Measurements from ENCODE around the gene AZIN2. TPM values are rescaled to one million over a fixed set of nuclear protein-coding genes. Genes with fewer than 3 reads are reported as not detected.

AZIN2 gene
- total and polyA plus RNA-seq, 10 of the 15 experiments (the other 5 are each of a cell fraction or from before 2014, with no cell fraction given) = 0.02 to 0.85 (median 0.23) TPM

DNA sequence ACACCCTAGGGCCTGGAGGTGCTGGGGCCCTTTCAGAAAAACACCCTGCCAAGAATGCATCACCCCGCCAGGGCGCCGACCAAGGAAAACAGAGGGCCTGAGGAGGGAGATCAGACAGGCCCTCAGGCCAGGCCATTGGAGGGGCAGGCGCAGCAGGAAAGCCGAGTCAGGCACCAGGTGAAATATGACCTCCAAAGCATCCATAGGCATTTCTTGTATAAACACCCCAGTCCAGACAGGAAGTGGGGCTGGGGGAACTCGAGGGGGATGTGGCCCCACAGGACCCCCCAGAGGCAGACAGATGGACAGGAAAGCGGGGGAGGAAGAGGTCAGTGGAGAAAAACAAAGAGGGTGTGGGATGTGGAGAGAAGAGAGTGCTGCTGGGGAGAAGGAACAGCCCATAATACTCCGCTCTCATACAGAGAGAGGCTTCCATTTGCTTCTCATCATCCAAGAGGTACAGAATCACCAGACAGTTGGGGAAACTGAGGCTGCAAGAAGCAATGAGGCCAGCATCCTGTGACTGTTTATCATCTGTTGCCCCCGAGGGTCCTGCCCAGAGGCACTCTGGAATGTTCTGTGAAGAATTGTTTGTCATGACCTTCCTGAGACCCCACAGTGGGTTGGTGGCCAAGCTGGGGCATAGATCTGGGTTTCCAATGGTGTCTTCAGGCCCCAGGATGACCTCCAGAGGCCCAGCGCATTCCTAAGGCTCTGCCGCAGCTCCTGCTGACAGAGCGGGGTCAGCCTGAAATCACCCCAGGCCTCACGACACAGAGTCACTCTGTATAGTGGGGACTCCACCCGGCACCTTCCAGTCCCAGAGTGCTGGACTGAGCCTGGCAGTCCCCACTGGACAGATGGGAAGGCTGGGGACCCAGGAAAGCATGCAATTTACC is 82.9 kb downstream of the AZIN2 start:
- 50% methylated on average over 14 of the region's 14 CpGs for WGBS (ENCODE audit: insufficient coverage, insufficient replicate concordance, low lambda C conversion rate, missing lambda C conversion rate)
- TF ChIP-seq ESRRA (IDR thresholded peaks at IDR 0.05; ENCODE audit: low read length) = no peak
- Histone ChIP-seq H3K79me2 (ENCODE audit: control insufficient read depth, insufficient read depth, low read length) (no peaks in the 10 kb centered on the region), H3K27ac (ENCODE audit: control insufficient read depth, insufficient read depth) (no peak overlapping the region), H3K27me3 (replicated peaks in 1 of 2; ENCODE audit: control insufficient read depth in 2 of 2, insufficient read depth in 2 of 2, low read length in 1 of 2) (no peaks in the 10 kb centered on the region), H3K36me3 (ENCODE audit: control insufficient read depth in 2 of 2, insufficient read depth in 2 of 2, low read length in 1 of 2) (no peaks in the 10 kb centered on the region; a peak in 1 of 4 replicates), H4K20me1 (ENCODE audit: control insufficient read depth, insufficient read depth) (no peaks in the 10 kb centered on the region), H3K4me2 (ENCODE audit: control insufficient read depth, insufficient read depth) (no peak overlapping the region), H3K4me1 (ENCODE audit: control insufficient read depth, insufficient read depth, low read length) (no peaks in the 10 kb centered on the region), H3K4me3 (no peak overlapping the region), H3K9ac (ENCODE audit: control insufficient read depth, insufficient read depth, low read length) (no peak overlapping the region), H2AFZ (ENCODE audit: control insufficient read depth, low read depth, low read length) (no peak overlapping the region), H3K9me3 (replicated peaks; ENCODE audit: control insufficient read depth, insufficient read depth, low read length) (no peaks in the 10 kb centered on the region)
- CTCF ChIA-PET = no interaction called here
- no peak for FAIRE-seq
- intact Hi-C loops (cut with micrococcal nuclease; ENCODE audit: unreplicated experiment) = no loop called here
- no TSS peak for BruUV-seq (replicated peaks)
- no peak for ATAC-seq
- no peak for DNase-seq (ENCODE audit: low read depth, low spot score)
- SMC1A ChIA-PET (ENCODE audit: uncharacterized antibody, unreplicated experiment) = no interaction called here
- POLR2A ChIA-PET = no interaction called here
- in situ Hi-C loops (cut with MboI) = no loop called here
- RAD21 ChIA-PET (ENCODE audit: unreplicated experiment) = no interaction called here

DNA sequence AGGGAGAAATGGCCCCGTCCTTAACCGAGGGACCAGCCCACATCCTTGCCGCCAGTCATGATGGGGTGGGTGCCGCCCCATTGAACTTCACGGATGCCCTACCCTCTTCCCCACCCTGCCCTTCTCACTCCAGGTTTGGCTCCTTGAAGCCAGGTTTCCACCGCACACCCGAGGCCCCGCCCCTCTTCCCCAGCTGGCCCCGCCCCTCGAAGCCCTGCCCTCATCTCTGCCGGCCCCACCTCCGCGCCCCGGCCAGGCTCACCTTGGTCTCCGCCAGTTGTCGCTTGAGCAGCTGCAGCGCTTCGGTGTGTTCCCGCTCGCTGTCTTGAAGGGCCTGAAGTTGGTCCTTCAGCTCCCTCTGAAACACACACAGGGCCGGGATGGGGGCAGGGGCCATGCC is 84.3 kb downstream of the AZIN2 start:
- no peaks in the 10 kb centered on the region for H3K27me3 ChIP-seq (replicated peaks in 1 of 2; ENCODE audit: control insufficient read depth in 2 of 2, insufficient read depth in 2 of 2, low read length in 1 of 2)
- H2AFZ ChIP-seq (ENCODE audit: control insufficient read depth, low read depth, low read length) = no peak overlapping the region
- TF ChIP-seq MAX (IDR thresholded peaks at IDR 0.05; ENCODE audit: low read depth, low read length) (no peak), RELA (IDR thresholded peaks at IDR 0.05; ENCODE audit: borderline replicate concordance, partially characterized antibody) (no peak), SP1 (IDR thresholded peaks at IDR 0.05; ENCODE audit: low read depth, low read length) (no peak), TBL1XR1 (IDR thresholded peaks at IDR 0.05; ENCODE audit: low read depth, low read length) (no peak), RFX5 (IDR thresholded peaks at IDR 0.05; ENCODE audit: low read depth, low read length) (no peak), FOS (IDR thresholded peaks at IDR 0.05; ENCODE audit: borderline replicate concordance, extremely low read depth, insufficient read length) (no peak), SPI1 (IDR thresholded peaks at IDR 0.05; ENCODE audit: borderline replicate concordance, insufficient read depth, low read depth, low read length) (no peak), MTA3 (IDR thresholded peaks at IDR 0.05; ENCODE audit: borderline replicate concordance, low read length) (no peak), CBFB (IDR thresholded peaks at IDR 0.05; ENCODE audit: low read depth) (no peak)
- TF ChIP-seq, protein P1, sequence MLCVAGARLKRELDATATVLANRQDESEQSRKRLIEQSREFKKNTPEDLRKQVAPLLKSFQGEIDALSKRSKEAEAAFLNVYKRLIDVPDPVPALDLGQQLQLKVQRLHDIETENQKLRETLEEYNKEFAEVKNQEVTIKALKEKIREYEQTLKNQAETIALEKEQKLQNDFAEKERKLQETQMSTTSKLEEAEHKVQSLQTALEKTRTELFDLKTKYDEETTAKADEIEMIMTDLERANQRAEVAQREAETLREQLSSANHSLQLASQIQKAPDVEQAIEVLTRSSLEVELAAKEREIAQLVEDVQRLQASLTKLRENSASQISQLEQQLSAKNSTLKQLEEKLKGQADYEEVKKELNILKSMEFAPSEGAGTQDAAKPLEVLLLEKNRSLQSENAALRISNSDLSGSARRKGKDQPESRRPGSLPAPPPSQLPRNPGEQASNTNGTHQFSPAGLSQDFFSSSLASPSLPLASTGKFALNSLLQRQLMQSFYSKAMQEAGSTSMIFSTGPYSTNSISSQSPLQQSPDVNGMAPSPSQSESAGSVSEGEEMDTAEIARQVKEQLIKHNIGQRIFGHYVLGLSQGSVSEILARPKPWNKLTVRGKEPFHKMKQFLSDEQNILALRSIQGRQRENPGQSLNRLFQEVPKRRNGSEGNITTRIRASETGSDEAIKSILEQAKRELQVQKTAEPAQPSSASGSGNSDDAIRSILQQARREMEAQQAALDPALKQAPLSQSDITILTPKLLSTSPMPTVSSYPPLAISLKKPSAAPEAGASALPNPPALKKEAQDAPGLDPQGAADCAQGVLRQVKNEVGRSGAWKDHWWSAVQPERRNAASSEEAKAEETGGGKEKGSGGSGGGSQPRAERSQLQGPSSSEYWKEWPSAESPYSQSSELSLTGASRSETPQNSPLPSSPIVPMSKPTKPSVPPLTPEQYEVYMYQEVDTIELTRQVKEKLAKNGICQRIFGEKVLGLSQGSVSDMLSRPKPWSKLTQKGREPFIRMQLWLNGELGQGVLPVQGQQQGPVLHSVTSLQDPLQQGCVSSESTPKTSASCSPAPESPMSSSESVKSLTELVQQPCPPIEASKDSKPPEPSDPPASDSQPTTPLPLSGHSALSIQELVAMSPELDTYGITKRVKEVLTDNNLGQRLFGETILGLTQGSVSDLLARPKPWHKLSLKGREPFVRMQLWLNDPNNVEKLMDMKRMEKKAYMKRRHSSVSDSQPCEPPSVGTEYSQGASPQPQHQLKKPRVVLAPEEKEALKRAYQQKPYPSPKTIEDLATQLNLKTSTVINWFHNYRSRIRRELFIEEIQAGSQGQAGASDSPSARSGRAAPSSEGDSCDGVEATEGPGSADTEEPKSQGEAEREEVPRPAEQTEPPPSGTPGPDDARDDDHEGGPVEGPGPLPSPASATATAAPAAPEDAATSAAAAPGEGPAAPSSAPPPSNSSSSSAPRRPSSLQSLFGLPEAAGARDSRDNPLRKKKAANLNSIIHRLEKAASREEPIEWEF (IDR thresholded peaks at IDR 0.05; ENCODE audit: insufficient replicate concordance, low read depth, low read length) = no peak
- no peaks in the 10 kb centered on the region for H4K20me1 ChIP-seq (ENCODE audit: control insufficient read depth, insufficient read depth)
- no peak overlapping the region for H3K27ac ChIP-seq (ENCODE audit: control insufficient read depth, insufficient read depth)
- ChIA-PET POLR2A (no interaction called here), CTCF (no interaction called here), SMC1A (ENCODE audit: uncharacterized antibody, unreplicated experiment) (no interaction called here), RAD21 (ENCODE audit: unreplicated experiment) (no interaction called here)
- H3K4me1 ChIP-seq (ENCODE audit: control insufficient read depth, insufficient read depth, low read length) = no peaks in the 10 kb centered on the region
- no peak overlapping the region for H3K4me3 ChIP-seq
- FAIRE-seq (no peak), DNase-seq (ENCODE audit: low read depth, low spot score) (no peak), ATAC-seq (no peak)
- no peaks in the 10 kb centered on the region for H3K79me2 ChIP-seq (ENCODE audit: control insufficient read depth, insufficient read depth, low read length)
- WGBS (ENCODE audit: insufficient coverage, insufficient replicate concordance, low lambda C conversion rate, missing lambda C conversion rate) = 94% methylated on average over 3 of the region's 21 CpGs
- H3K9me3 ChIP-seq (replicated peaks; ENCODE audit: control insufficient read depth, insufficient read depth, low read length) = no peaks in the 10 kb centered on the region
- BruUV-seq (replicated peaks) = no TSS peak
- H3K36me3 ChIP-seq (ENCODE audit: control insufficient read depth in 2 of 2, insufficient read depth in 2 of 2, low read length in 1 of 2) = no peaks in the 10 kb centered on the region
- in situ Hi-C loops (cut with MboI) = no loop called here
- H3K4me2 ChIP-seq (ENCODE audit: control insufficient read depth, insufficient read depth) = no peak overlapping the region
- intact Hi-C loops (cut with micrococcal nuclease; ENCODE audit: unreplicated experiment) = no loop called here
- no peak overlapping the region for H3K9ac ChIP-seq (ENCODE audit: control insufficient read depth, insufficient read depth, low read length)
